CD4-positive, CD25-positive, alpha-beta regulatory T cell (primary cell): ENCODE measurements around the gene NPAS2. TPM values are rescaled to one million over a fixed set of nuclear protein-coding genes. Genes with fewer than 3 reads are reported as not detected.

Experiments
- ATAC-seq, 2 donors: fragments of 150-1000 bp; cut with Tn5 transposase; one replicate each; pipeline ENCODE4 v1.10.0; 2021; ENCODE audit warnings: low read depth in 2 of 2, moderate number of reproducible peaks in 2 of 2, moderate library complexity in 1 of 2
- DNase-seq, 3 donors: peaks; one replicate each; pipeline versions ENCODE4 v3.0.0 to v3.0.0-alpha.2; 2012 to 2022; ENCODE audit warnings: mixed read lengths in 1 of 3
- H3K27ac ChIP-seq: one replicate; pipeline ENCODE4 v1.7.0; 2013; ENCODE audit warnings: mild to moderate bottlenecking, low read length; ENCODE audit not compliant: insufficient read depth, poor library complexity, severe bottlenecking
- H3K27me3 ChIP-seq: one replicate; pipeline ENCODE4 v1.7.0; 2013; ENCODE audit warnings: low read length; ENCODE audit not compliant: control insufficient read depth, insufficient read depth
- H3K36me3 ChIP-seq: one replicate; pipeline ENCODE4 v1.7.0; 2013; ENCODE audit warnings: mild to moderate bottlenecking, low read length, moderate library complexity; ENCODE audit not compliant: control insufficient read depth, insufficient read depth
- H3K4me1 ChIP-seq: 2 replicates; pipeline ENCODE4 v1.7.0; 2013; ENCODE audit warnings: mild to moderate bottlenecking, low read length; ENCODE audit not compliant: insufficient read depth, control insufficient read depth, poor library complexity, severe bottlenecking
- H3K4me3 ChIP-seq: one replicate; pipeline ENCODE4 v1.7.0; 2013; ENCODE audit warnings: low read depth, mild to moderate bottlenecking, low read length, moderate library complexity
- H3K9me3 ChIP-seq, 2 experiments: 1 replicate in 1 of 2; 2 replicates in 1 of 2; pipeline ENCODE4 v1.7.0; 2013; ENCODE audit warnings: low read length in 2 of 2, mild to moderate bottlenecking in 1 of 2, moderate library complexity in 1 of 2; ENCODE audit not compliant: control insufficient read depth in 2 of 2
- H3K27ac Mint-ChIP-seq, 3 donors: one replicate each; pipeline ENCODE4 v1.8.0; 2020 to 2022; ENCODE audit warnings: mild to moderate bottlenecking in 3 of 3, mixed read lengths in 3 of 3, moderate library complexity in 2 of 3
- H3K27me3 Mint-ChIP-seq: one replicate; pipeline ENCODE4 v1.8.0; 2022; ENCODE audit warnings: mild to moderate bottlenecking, mixed read lengths
- H3K36me3 Mint-ChIP-seq: one replicate; pipeline ENCODE4 v1.8.0; 2020; ENCODE audit warnings: mixed read lengths
- H3K4me1 Mint-ChIP-seq, 4 donors: one replicate each; pipeline ENCODE4 v1.8.0; 2020 to 2022; ENCODE audit warnings: mixed read lengths in 4 of 4, mild to moderate bottlenecking in 1 of 4
- H3K4me3 Mint-ChIP-seq, 4 donors: one replicate each; pipeline ENCODE4 v1.8.0; 2020 to 2022; ENCODE audit warnings: mild to moderate bottlenecking in 4 of 4, mixed read lengths in 4 of 4, moderate library complexity in 3 of 4
- H3K9me3 Mint-ChIP-seq, 7 donors: one replicate each; pipeline ENCODE4 v1.8.0; 2020 to 2022; ENCODE audit warnings: mixed read lengths in 7 of 7, mild to moderate bottlenecking in 3 of 7, moderate library complexity in 2 of 7
- polyA plus RNA-seq, 4 donors: library from polyadenylated mRNA; unstranded; fragments of 300-500 nt; fragmentation: Illumina TruSeq; gene quantifications; one replicate each; pipeline ENCODE4 v1.2.3, GENCODE V29; 2021
- total RNA-seq: library from RNA; stranded (reverse); gene quantifications from one replicate; pipeline ENCODE4 v1.2.3, GENCODE V29; 2022

The NPAS2 gene
- total and polyA plus RNA-seq, 5 donors from 2014 or later = 0.22 to 0.72 (median 0.54) TPM; not detected in 1

DNA sequence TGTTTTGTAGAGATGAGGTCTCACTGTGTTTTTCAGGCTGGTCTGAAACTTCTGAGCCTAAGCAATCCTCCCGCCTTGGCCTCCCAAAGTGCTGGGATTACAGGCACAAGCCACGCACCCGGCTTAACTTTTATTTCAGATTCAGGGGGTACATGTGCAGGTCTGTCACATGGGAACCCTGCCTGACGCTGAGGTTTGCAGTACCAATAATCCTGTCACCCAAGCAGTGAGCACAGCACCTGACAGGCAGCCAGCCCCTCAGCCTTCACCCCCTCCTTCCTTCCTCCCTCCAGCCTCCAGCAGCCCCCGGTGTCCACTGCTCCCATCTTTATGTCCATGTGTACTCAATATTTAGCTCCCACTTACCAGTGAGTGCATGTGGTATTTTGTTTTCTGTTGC is 136.1 kb downstream of the NPAS2 start:
- H3K4me1 ChIP-seq = no peaks in the 10 kb centered on the region
- no peak for DNase-seq
- no peak overlapping the region for H3K4me3 Mint-ChIP-seq
- no peaks in the 10 kb centered on the region for H3K27me3 ChIP-seq
- H3K27ac ChIP-seq = no peak overlapping the region
- H3K4me3 ChIP-seq = no peak overlapping the region
- peaks cover 0 to 1% (median 0%) of the 10 kb centered on the region in 7 donors for H3K9me3 Mint-ChIP-seq
- no peaks in the 10 kb centered on the region for H3K4me1 Mint-ChIP-seq
- peaks cover 5% of the 10 kb centered on the region for H3K27me3 Mint-ChIP-seq
- no peak overlapping the region for H3K27ac Mint-ChIP-seq
- no peaks in the 10 kb centered on the region for H3K36me3 Mint-ChIP-seq
- ATAC-seq = no peak
- H3K9me3 ChIP-seq = no peaks in the 10 kb centered on the region
- no peaks in the 10 kb centered on the region for H3K36me3 ChIP-seq

DNA sequence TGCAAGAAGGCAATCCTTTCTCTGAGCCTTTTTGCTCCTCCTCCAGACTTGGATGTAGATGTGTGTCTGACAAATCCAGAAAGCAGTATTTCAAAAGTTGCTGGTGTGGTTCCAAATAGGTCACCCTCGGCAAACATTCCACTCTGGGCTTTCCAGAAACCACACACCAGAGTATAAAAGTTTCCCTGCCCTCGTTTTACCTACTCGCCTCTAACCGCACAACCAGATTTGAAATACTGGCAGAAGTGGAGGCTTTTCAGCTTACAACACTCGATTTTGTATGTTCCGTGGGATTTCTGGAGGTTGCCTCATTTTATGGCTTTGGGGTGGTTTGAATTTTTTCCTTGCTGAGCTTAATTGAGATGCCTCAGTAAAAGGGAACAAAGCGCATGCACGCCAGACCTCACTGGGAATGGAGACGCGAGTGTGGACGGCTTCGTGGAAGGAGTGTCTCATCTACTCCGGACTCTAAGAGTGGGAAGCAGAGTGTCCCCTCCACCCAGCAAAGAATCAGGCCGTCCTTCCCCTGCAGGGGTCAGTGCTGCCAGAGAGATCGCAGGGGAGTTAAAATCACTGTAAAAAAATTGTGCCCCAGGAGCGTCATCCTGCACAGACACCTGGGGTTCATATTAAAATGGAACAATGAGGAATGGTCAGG is 138.2 kb downstream of the NPAS2 start:
- H3K4me1 Mint-ChIP-seq = no peaks in the 10 kb centered on the region
- ATAC-seq = no peak
- Histone ChIP-seq H3K4me3 (no peak overlapping the region), H3K36me3 (no peaks in the 10 kb centered on the region), H3K9me3 (no peaks in the 10 kb centered on the region), H3K27ac (no peak overlapping the region), H3K4me1 (no peaks in the 10 kb centered on the region), H3K27me3 (no peaks in the 10 kb centered on the region)
- H3K27ac Mint-ChIP-seq = no peak overlapping the region
- DNase-seq = no peak
- no peaks in the 10 kb centered on the region for H3K9me3 Mint-ChIP-seq
- H3K4me3 Mint-ChIP-seq = no peak overlapping the region
- no peaks in the 10 kb centered on the region for H3K36me3 Mint-ChIP-seq
- H3K27me3 Mint-ChIP-seq = peaks cover 5% of the 10 kb centered on the region

DNA sequence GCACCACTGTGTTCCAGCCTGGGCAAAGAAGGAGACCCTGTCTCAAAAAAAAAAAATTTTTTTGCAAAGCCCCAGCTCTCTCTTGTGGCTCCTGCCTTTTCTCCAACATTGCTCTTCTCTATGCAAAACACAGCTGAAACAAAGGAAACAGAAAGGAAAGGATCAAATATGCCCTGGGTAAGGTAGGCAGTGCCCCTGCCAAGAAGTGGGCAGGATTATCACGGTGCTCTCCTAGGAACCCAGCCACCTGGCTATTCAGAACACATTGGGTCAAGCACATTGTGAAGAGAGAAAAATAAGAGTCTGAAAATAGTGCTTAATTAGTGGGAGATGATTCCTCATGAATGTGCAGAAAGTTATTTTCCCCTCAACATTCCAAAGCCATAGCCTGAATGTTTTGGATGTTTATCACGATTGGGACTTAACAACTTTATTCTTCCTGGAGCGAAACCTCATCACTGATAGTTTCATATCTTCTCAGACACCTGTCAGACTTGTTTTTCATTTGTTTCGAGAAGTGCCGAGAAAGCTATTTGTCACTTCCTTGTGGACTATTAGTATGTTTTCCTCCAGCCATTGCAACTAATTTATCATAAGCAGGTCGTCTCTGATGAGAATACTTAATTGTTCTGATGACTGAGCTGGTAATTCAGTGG is 139.4 kb downstream of the NPAS2 start:
- H3K36me3 ChIP-seq = no peaks in the 10 kb centered on the region
- no peak overlapping the region for H3K4me3 Mint-ChIP-seq
- no peak for DNase-seq
- no peak overlapping the region for H3K27ac Mint-ChIP-seq
- H3K9me3 Mint-ChIP-seq = no peaks in the 10 kb centered on the region
- peaks cover 0 to 4% (median 0%) of the 10 kb centered on the region in 4 donors for H3K4me1 Mint-ChIP-seq
- H3K27ac ChIP-seq = no peak overlapping the region
- no peaks in the 10 kb centered on the region for H3K27me3 ChIP-seq
- no peaks in the 10 kb centered on the region for H3K36me3 Mint-ChIP-seq
- no peaks in the 10 kb centered on the region for H3K4me1 ChIP-seq
- H3K4me3 ChIP-seq = no peak overlapping the region
- peaks cover 5% of the 10 kb centered on the region for H3K27me3 Mint-ChIP-seq
- H3K9me3 ChIP-seq = no peaks in the 10 kb centered on the region
- no peak for ATAC-seq

DNA sequence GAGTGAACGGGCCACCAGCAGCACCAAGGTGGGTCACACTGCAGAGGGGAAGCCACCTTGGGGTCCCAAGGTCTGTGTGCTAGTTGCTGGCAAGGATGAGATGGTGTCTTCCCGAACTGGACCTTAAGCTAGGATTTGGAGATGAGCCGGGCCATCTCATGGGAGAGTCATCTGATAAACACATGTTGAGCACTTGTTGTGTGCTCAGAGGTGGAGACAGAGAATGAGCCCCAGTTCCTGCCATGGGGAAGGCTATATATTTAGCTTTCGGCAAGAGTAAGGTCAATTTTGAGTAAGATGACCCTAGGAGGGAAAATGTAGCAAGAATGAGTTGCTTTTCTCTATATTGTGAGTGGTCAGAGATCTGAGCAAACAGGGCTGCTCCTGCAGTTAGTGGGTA is 140.7 kb downstream of the NPAS2 start:
- Histone ChIP-seq H3K27ac (no peak overlapping the region), H3K36me3 (no peaks in the 10 kb centered on the region), H3K9me3 (no peaks in the 10 kb centered on the region), H3K27me3 (no peaks in the 10 kb centered on the region), H3K4me3 (no peak overlapping the region), H3K4me1 (no peaks in the 10 kb centered on the region)
- H3K27me3 Mint-ChIP-seq = peaks cover 5% of the 10 kb centered on the region
- H3K27ac Mint-ChIP-seq = no peak overlapping the region
- H3K4me1 Mint-ChIP-seq = peaks cover 0 to 4% (median 0%) of the 10 kb centered on the region in 4 donors
- H3K36me3 Mint-ChIP-seq = no peaks in the 10 kb centered on the region
- no peaks in the 10 kb centered on the region for H3K9me3 Mint-ChIP-seq
- H3K4me3 Mint-ChIP-seq = no peak overlapping the region
- ATAC-seq (no peak), DNase-seq (no peak)

DNA sequence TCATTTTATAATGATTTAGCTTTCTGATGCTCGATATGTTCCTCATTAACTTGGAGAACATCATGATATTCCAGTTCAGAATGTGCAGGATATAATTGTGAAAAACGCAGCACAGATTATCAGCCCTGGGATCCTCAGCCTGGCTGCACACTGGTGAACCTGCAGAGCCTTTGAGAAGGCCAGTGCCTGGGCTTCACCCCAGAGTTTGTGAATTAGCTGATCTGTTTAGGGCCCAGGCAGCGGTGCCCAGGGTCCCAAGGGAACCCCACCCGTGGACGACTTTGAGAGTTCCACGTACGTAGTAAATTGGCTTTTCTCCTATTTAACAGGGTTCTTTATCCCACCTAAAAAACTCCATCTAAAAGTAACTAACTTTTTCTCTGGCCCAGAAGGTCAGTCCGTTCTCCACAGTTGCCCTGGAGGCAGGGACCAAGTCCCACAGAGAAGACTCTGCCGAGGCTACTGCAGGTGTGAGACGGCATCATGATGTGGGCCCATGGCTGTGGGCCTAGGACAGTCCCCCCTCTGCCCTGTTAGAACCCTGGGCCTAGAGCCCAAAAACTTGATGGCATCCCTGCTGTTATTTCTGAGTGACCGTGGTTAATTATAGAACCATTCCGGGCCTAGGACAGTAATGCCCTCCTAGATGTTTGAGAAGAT is 142.6 kb downstream of the NPAS2 start:
- Mint-ChIP-seq H3K27ac (no peak overlapping the region), H3K4me1 (peaks cover 0 to 4% (median 0%) of the 10 kb centered on the region in 4 donors), H3K36me3 (no peaks in the 10 kb centered on the region), H3K9me3 (no peaks in the 10 kb centered on the region), H3K27me3 (peaks cover 5% of the 10 kb centered on the region), H3K4me3 (no peak overlapping the region)
- DNase-seq (no peak), ATAC-seq (no peak)
- Histone ChIP-seq H3K4me3 (no peak overlapping the region), H3K4me1 (no peaks in the 10 kb centered on the region), H3K9me3 (no peaks in the 10 kb centered on the region), H3K27me3 (no peaks in the 10 kb centered on the region), H3K36me3 (no peaks in the 10 kb centered on the region), H3K27ac (no peak overlapping the region)

DNA sequence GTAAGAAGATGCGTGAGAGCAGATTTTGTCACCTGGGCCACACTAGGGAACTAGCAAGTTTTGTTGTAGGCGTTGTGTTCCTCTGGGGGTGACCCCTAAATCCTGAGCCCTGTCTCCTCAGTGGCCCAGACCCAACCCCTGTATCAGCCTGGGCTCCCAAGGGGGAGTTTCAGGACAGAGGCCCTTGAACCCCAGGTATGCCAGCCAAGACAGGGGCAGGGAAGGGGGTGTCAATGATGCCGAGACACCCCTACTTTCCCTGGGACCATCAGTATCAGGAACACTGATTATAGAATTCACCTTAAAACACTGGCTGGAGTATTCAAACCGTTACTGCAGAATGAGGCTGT is 143.1 kb downstream of the NPAS2 start:
- Mint-ChIP-seq H3K27me3 (peaks cover 5% of the 10 kb centered on the region), H3K4me1 (peaks cover 0 to 4% (median 0%) of the 10 kb centered on the region in 4 donors), H3K27ac (no peak overlapping the region)

DNA sequence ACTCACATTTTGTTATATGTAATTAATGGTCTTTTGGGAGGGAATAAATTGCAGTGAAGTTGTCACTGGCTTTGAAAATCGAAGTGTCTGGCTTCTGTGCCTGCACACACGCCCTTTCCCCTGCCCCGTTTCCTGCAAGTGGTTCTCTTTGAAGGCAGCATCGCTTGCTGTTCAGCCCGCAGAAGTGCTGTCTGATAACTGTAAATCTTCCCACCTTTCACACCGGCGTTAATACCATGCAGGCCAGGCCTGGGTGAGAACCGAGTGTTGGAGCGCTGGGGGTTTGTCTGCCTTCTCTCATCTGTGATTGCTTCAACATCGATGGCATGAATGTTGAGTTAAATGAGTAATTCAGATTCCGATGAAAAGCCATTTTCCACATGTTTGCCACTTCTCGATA is 144.3 kb downstream of the NPAS2 start:
- Mint-ChIP-seq H3K4me3 (no peak overlapping the region), H3K4me1 (peaks cover 0 to 4% (median 0%) of the 10 kb centered on the region in 4 donors), H3K27me3 (peaks cover 3% of the 10 kb centered on the region), H3K36me3 (no peaks in the 10 kb centered on the region), H3K27ac (no peak overlapping the region), H3K9me3 (no peaks in the 10 kb centered on the region)
- Histone ChIP-seq H3K27me3 (no peaks in the 10 kb centered on the region), H3K9me3 (no peaks in the 10 kb centered on the region), H3K4me1 (no peaks in the 10 kb centered on the region), H3K36me3 (no peaks in the 10 kb centered on the region), H3K4me3 (no peak overlapping the region), H3K27ac (no peak overlapping the region)
- no peak for ATAC-seq
- peak in 1 of 3 donors; percentile 13 for DNase-seq

More for the DNA sequence above, 143.1 kb downstream of the NPAS2 start:
- Histone ChIP-seq H3K4me3 (no peak overlapping the region), H3K27me3 (no peaks in the 10 kb centered on the region), H3K9me3 (no peaks in the 10 kb centered on the region), H3K36me3 (no peaks in the 10 kb centered on the region), H3K4me1 (no peaks in the 10 kb centered on the region), H3K27ac (no peak overlapping the region)
- Mint-ChIP-seq H3K4me3 (no peak overlapping the region), H3K36me3 (no peaks in the 10 kb centered on the region), H3K9me3 (no peaks in the 10 kb centered on the region)
- ATAC-seq (no peak), DNase-seq (no peak)
